Progenitor cell of endocrine pancreas (in vitro differentiated cells): ENCODE results near the gene ROR2. TPM values are rescaled to one million over a fixed set of nuclear protein-coding genes. Genes with fewer than 3 reads are reported as not detected.

Source experiments
- DNase-seq: peaks from one replicate; pipeline ENCODE4 v3.0.0; 2021; ENCODE audit warnings: low spot score; ENCODE audit not compliant: unreplicated experiment
- H3K27ac Mint-ChIP-seq: 2 replicates; pipeline ENCODE4 v1.8.0; 2021; ENCODE audit warnings: mild to moderate bottlenecking, moderate library complexity, mixed read lengths
- H3K27me3 Mint-ChIP-seq: 2 replicates; pipeline ENCODE4 v1.8.0; 2021; ENCODE audit warnings: mixed read lengths
- H3K36me3 Mint-ChIP-seq: 2 replicates; pipeline ENCODE4 v1.8.0; 2022; ENCODE audit warnings: mixed read lengths; ENCODE audit not compliant: insufficient read depth
- H3K4me1 Mint-ChIP-seq: 2 replicates; pipeline ENCODE4 v1.8.0; 2021; ENCODE audit warnings: low read depth, mixed read lengths
- H3K4me3 Mint-ChIP-seq: 2 replicates; pipeline ENCODE4 v1.8.0; 2021; ENCODE audit warnings: low read depth, mild to moderate bottlenecking, moderate library complexity, mixed read lengths
- H3K9me3 Mint-ChIP-seq: 2 replicates; pipeline ENCODE4 v1.8.0; 2021; ENCODE audit warnings: low read depth, mixed read lengths
- total RNA-seq: library from RNA; stranded (reverse); gene quantifications from 2 replicates; pipeline ENCODE4 v1.2.1, GENCODE V29; 2021
- TF ChIP-seq, protein P1 (sequence below): fragments of 200-600 bp; sonication (generic); IDR thresholded peaks from one replicate; pipeline ENCODE4 v1.5.0; 2021; ENCODE audit warnings: antibody characterized with exemption, mild to moderate bottlenecking; ENCODE audit not compliant: unreplicated experiment

Gene ROR2
- total RNA-seq, 1 donor from 2014 or later, result 23.6 TPM

DNA sequence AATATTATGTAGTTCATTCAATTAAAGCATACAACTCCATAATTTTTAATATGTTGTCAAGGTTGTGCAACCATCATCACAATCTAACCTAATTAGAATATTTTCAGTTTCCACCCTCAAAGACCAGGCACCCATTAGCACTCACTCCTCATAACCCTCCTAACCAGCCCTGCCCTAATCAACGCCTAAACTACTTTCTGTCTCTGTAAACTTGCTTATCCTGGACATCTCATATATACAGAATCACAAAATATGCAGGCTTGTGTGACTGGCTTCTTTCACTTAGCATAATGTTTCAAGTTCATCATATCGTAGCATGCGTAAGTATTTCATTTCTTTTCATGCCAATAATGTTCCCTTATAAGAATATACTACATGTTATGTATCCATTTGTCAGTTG lies 391.6 kb downstream of the ROR2 start:
- no peaks in the 10 kb centered on the region for H3K27me3 Mint-ChIP-seq
- no peaks in the 10 kb centered on the region for H3K4me1 Mint-ChIP-seq
- TF ChIP-seq, protein P1, sequence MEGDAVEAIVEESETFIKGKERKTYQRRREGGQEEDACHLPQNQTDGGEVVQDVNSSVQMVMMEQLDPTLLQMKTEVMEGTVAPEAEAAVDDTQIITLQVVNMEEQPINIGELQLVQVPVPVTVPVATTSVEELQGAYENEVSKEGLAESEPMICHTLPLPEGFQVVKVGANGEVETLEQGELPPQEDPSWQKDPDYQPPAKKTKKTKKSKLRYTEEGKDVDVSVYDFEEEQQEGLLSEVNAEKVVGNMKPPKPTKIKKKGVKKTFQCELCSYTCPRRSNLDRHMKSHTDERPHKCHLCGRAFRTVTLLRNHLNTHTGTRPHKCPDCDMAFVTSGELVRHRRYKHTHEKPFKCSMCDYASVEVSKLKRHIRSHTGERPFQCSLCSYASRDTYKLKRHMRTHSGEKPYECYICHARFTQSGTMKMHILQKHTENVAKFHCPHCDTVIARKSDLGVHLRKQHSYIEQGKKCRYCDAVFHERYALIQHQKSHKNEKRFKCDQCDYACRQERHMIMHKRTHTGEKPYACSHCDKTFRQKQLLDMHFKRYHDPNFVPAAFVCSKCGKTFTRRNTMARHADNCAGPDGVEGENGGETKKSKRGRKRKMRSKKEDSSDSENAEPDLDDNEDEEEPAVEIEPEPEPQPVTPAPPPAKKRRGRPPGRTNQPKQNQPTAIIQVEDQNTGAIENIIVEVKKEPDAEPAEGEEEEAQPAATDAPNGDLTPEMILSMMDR, result no peak
- no peak overlapping the region for H3K4me3 Mint-ChIP-seq
- peaks cover 4% of the 10 kb centered on the region for H3K9me3 Mint-ChIP-seq
- no peak overlapping the region for H3K27ac Mint-ChIP-seq
- H3K36me3 Mint-ChIP-seq, result no peaks in the 10 kb centered on the region
- no peak for DNase-seq

DNA sequence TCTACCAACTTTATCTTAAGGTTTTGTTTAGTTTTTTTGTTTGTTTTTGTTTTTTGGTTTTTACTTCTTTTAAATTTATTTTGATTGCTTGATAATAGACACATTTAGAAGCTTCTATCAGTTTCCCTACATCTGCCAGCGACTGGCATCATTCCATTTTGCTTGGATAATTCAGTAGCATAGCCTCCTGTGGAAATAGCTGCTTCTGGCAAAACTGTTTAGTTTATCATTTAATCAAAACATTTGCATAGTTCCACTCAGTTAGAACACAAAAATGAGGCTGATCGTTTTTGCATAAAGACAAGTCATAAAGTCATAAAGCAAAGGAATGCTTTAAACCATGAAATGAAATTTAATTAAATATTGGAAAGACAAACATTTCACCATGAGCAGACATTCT lies 392.7 kb downstream of the ROR2 start:
- Mint-ChIP-seq H3K9me3 (peaks cover 4% of the 10 kb centered on the region), H3K36me3 (no peaks in the 10 kb centered on the region), H3K4me1 (no peaks in the 10 kb centered on the region), H3K27me3 (no peaks in the 10 kb centered on the region), H3K4me3 (no peak overlapping the region), H3K27ac (no peak overlapping the region)
- no peak for DNase-seq
- TF ChIP-seq, protein P1, result no peak

DNA sequence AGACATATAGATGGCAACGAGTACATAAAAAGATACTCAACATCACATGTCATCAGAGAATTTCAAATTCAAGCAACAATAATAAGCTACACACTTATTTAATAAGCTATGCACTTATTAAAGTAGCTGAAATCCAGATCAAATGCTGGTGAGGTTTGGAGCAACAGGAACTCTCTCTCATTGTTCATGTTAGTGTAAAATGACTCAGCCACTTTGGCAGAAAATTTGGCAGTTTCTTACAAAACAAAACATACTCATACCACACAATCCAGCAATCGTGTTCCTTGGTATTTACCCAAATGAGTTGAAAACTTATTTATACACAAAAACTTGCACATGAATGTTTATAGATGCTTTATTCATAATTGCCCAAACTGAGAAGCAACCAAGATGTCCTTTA lies 394.9 kb downstream of the ROR2 start:
- H3K27ac Mint-ChIP-seq, result no peak overlapping the region
- H3K27me3 Mint-ChIP-seq, result no peaks in the 10 kb centered on the region
- no peak overlapping the region for H3K4me3 Mint-ChIP-seq
- TF ChIP-seq, protein P1, result no peak
- DNase-seq, result no peak
- peaks cover 4% of the 10 kb centered on the region for H3K9me3 Mint-ChIP-seq
- no peaks in the 10 kb centered on the region for H3K36me3 Mint-ChIP-seq
- H3K4me1 Mint-ChIP-seq, result no peaks in the 10 kb centered on the region

DNA sequence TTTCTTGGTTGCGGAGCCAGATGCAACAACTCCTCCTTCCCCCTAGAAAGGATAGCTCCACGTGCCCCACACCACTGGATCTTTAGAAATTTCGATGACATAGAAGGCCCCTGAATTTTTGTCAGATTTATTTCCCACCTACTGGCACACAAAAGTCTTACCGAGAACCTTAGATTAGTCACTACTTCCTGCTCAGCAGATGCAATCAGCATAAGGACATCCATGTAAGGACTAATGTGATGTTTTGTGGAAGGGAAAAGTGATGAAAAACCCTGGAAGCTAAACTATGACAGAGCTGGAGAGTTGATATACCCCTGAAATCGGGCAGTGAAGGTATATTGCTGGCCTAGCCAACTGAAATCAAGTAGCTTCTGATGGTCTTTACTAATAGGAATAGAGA lies 400.9 kb downstream of the ROR2 start:
- DNase-seq, result no peak
- H3K27ac Mint-ChIP-seq, result no peak overlapping the region
- TF ChIP-seq, protein P1, result no peak
- H3K4me1 Mint-ChIP-seq, result no peaks in the 10 kb centered on the region
- H3K36me3 Mint-ChIP-seq, result no peaks in the 10 kb centered on the region
- H3K27me3 Mint-ChIP-seq, result no peaks in the 10 kb centered on the region
- no peak overlapping the region for H3K4me3 Mint-ChIP-seq
- peaks cover 3% of the 10 kb centered on the region for H3K9me3 Mint-ChIP-seq

DNA sequence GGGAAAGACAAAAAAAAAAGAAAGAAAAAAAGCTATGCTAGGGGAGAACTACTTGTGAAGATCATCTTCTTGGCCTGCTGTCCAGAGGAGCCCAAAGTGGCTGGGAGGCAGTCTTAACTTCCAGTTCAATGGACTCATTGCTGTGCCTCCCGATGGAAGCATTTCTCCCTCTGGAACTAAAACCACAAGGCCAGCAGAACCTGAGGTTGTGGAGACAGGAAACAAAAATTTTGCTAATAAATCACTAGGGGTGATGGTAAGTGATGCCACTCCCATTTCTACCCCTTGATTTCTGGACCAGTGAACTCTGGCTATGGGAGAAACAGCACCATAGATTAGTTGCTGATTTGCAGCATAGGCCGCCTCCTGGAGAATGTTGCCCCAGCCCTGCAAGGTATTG lies 402.9 kb downstream of the ROR2 start:
- no peak overlapping the region for H3K27ac Mint-ChIP-seq
- H3K27me3 Mint-ChIP-seq, result peaks cover 4% of the 10 kb centered on the region
- no peaks in the 10 kb centered on the region for H3K36me3 Mint-ChIP-seq
- H3K9me3 Mint-ChIP-seq, result no peaks in the 10 kb centered on the region
- no peaks in the 10 kb centered on the region for H3K4me1 Mint-ChIP-seq
- TF ChIP-seq, protein P1, result no peak
- H3K4me3 Mint-ChIP-seq, result no peak overlapping the region
- DNase-seq, result no peak

DNA sequence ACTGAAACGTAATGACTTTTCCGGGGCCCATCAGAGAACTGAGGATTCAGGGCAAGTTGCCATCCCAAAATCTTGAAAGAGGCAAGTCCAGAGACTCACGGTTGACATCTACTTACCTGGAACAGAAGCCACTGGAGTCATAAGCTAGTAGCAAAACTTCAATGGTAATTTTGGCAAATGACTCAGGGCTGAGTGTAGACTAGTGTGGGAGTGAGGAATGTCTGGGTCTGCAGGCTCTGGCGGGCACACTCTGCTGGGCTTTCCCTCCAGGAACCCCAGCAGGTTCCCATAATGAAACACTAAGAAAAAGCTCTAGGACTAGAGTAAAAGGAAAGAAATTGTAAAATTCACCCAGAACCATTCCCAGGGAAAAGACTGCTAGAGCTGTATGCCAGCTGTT lies 403.5 kb downstream of the ROR2 start:
- H3K36me3 Mint-ChIP-seq, result no peaks in the 10 kb centered on the region
- peaks cover 4% of the 10 kb centered on the region for H3K27me3 Mint-ChIP-seq
- H3K9me3 Mint-ChIP-seq, result no peaks in the 10 kb centered on the region
- TF ChIP-seq, protein P1, result no peak
- no peak overlapping the region for H3K4me3 Mint-ChIP-seq
- H3K27ac Mint-ChIP-seq, result no peak overlapping the region
- no peaks in the 10 kb centered on the region for H3K4me1 Mint-ChIP-seq
- DNase-seq, result no peak
